H9 (cell line): ENCODE measurements around the gene IL1RAPL2. TPM values are rescaled to one million over a fixed set of nuclear protein-coding genes. Genes with fewer than 3 reads are reported as not detected.
A peak's percentile ranks its signal among the peaks of the same experiment; 100 is the strongest.

Experiments used
- DNase-seq: peaks from one replicate; pipeline ENCODE4 v3.0.0-alpha.2; 2017
- H2AFZ ChIP-seq: one replicate; pipeline ENCODE4 v1.6.1; 2013; ENCODE audit warnings: mild to moderate bottlenecking, low read length, control low read depth, moderate library complexity
- H2AK5ac ChIP-seq: 2 replicates; pipeline ENCODE4 v1.6.1; 2013; ENCODE audit warnings: low read length, control low read depth, mixed read lengths; ENCODE audit not compliant: insufficient read length
- H2BK120ac ChIP-seq: one replicate; pipeline ENCODE4 v1.6.1; 2013; ENCODE audit warnings: low read depth, mild to moderate bottlenecking, low read length, control low read depth, inconsistent platforms; ENCODE audit not compliant: poor library complexity, severe bottlenecking
- H2BK12ac ChIP-seq: 2 replicates; pipeline ENCODE4 v1.6.1; 2013; ENCODE audit warnings: low read length, control low read depth, mixed read lengths, low read depth; ENCODE audit not compliant: insufficient read length
- H2BK15ac ChIP-seq: 2 replicates; pipeline ENCODE4 v1.6.1; 2013; ENCODE audit warnings: low read depth, low read length, control low read depth
- H2BK20ac ChIP-seq: one replicate; pipeline ENCODE4 v1.6.1; 2013; ENCODE audit warnings: low read depth, mild to moderate bottlenecking, low read length, control low read depth, inconsistent platforms; ENCODE audit not compliant: poor library complexity, severe bottlenecking
- H2BK5ac ChIP-seq: 2 replicates; pipeline ENCODE4 v1.6.1; 2013; ENCODE audit warnings: low read length, control low read depth, mixed read lengths; ENCODE audit not compliant: insufficient read length
- H3K14ac ChIP-seq: 2 replicates; pipeline ENCODE4 v1.6.1; 2013; ENCODE audit warnings: low read length, control low read depth; ENCODE audit not compliant: insufficient read depth
- H3K18ac ChIP-seq: 2 replicates; pipeline ENCODE4 v1.6.1; 2013; ENCODE audit warnings: low read depth, mild to moderate bottlenecking, mixed read lengths, low read length, control low read depth; ENCODE audit not compliant: insufficient read length
- H3K23ac ChIP-seq: 2 replicates; pipeline ENCODE4 v1.6.1; 2013; ENCODE audit warnings: low read length, control low read depth, mixed read lengths, low read depth; ENCODE audit not compliant: insufficient read length
- H3K23me2 ChIP-seq: 2 replicates; pipeline ENCODE4 v1.6.1; 2013; ENCODE audit warnings: low read depth, mild to moderate bottlenecking, mixed read lengths, low read length, control low read depth; ENCODE audit not compliant: insufficient read length, poor library complexity, severe bottlenecking
- H3K27ac ChIP-seq: 2 replicates; pipeline ENCODE4 v1.5.1; 2013; ENCODE audit warnings: low read length, control low read depth, mixed read lengths, low read depth; ENCODE audit not compliant: insufficient read length
- H3K27me3 ChIP-seq: 2 replicates; pipeline ENCODE4 v1.6.1; 2013; ENCODE audit warnings: low read length, control low read depth, inconsistent platforms; ENCODE audit not compliant: insufficient read depth
- H3K4ac ChIP-seq: 2 replicates; pipeline ENCODE4 v1.6.1; 2013; ENCODE audit warnings: low read depth, mild to moderate bottlenecking, control low read depth, inconsistent platforms, low read length, moderate library complexity
- H3K4me1 ChIP-seq: 2 replicates; pipeline ENCODE4 v1.6.1; 2013; ENCODE audit warnings: low read length, control low read depth, inconsistent platforms; ENCODE audit not compliant: insufficient read depth
- H3K4me2 ChIP-seq: 2 replicates; pipeline ENCODE4 v1.6.1; 2013; ENCODE audit warnings: low read length, control low read depth, mixed read lengths; ENCODE audit not compliant: insufficient read length, insufficient read depth
- H3K56ac ChIP-seq: 2 replicates; pipeline ENCODE4 v1.6.1; 2013; ENCODE audit warnings: low read depth, mild to moderate bottlenecking, mixed read lengths, low read length, control low read depth; ENCODE audit not compliant: insufficient read length
- H3K79me1 ChIP-seq: 2 replicates; pipeline ENCODE4 v1.6.1; 2013; ENCODE audit warnings: low read depth, mild to moderate bottlenecking, moderate library complexity, low read length, control low read depth, inconsistent platforms; ENCODE audit not compliant: insufficient read depth, poor library complexity, severe bottlenecking
- H3K79me2 ChIP-seq: 2 replicates; pipeline ENCODE4 v1.6.1; 2013; ENCODE audit warnings: low read length, control low read depth, inconsistent platforms; ENCODE audit not compliant: insufficient read depth
- H3K9ac ChIP-seq: 2 replicates; pipeline ENCODE4 v1.6.1; 2013; ENCODE audit warnings: low read length, control low read depth, mixed read lengths; ENCODE audit not compliant: insufficient read length; ENCODE audit errors: extremely low read depth
- H3K9me3 ChIP-seq: one replicate; pipeline ENCODE4 v1.6.1; 2013; ENCODE audit warnings: low read depth, low read length, inconsistent platforms; ENCODE audit not compliant: control insufficient read depth
- H3T11ph ChIP-seq: one replicate; pipeline ENCODE4 v1.6.1; 2013; ENCODE audit warnings: mild to moderate bottlenecking, low read length, control low read depth, inconsistent platforms
- H4K20me1 ChIP-seq: one replicate; pipeline ENCODE4 v1.6.1; 2013; ENCODE audit not compliant: control insufficient read depth, insufficient read length, insufficient read depth
- H4K5ac ChIP-seq: 2 replicates; pipeline ENCODE4 v1.6.1; 2013; ENCODE audit warnings: low read depth, mild to moderate bottlenecking, mixed read lengths, low read length, control low read depth; ENCODE audit not compliant: insufficient read length
- H4K8ac ChIP-seq: replicated peaks from 2 replicates; pipeline ENCODE4 v1.6.1; 2013; ENCODE audit warnings: low read length, control low read depth, mixed read lengths, low read depth; ENCODE audit not compliant: insufficient read length
- H4K91ac ChIP-seq: 2 replicates; pipeline ENCODE4 v1.6.1; 2013; ENCODE audit warnings: low read depth, mild to moderate bottlenecking, moderate library complexity, mixed read lengths, low read length, control low read depth; ENCODE audit not compliant: insufficient read length
- H3K27ac Mint-ChIP-seq, 3 experiments: 2 replicates in 2 of 3; 3 replicates in 1 of 3; pipeline ENCODE4 v1.8.0; 2020 to 2021; ENCODE audit warnings: mixed read lengths in 3 of 3, mild to moderate bottlenecking in 1 of 3, moderate library complexity in 1 of 3
- H3K27me3 Mint-ChIP-seq: 2 replicates; pipeline ENCODE4 v1.8.0; 2021; ENCODE audit warnings: low read depth, mild to moderate bottlenecking, moderate library complexity, mixed read lengths
- H3K36me3 Mint-ChIP-seq, 3 experiments: 2 replicates in 2 of 3; 3 replicates in 1 of 3; pipeline ENCODE4 v1.8.0; 2020 to 2021; ENCODE audit warnings: low read depth in 3 of 3, mixed read lengths in 3 of 3; ENCODE audit not compliant: insufficient read depth in 1 of 3
- H3K4me1 Mint-ChIP-seq, 2 experiments: 2 replicates each; pipeline ENCODE4 v1.8.0; 2020; ENCODE audit warnings: mixed read lengths in 2 of 2
- H3K4me3 Mint-ChIP-seq, 2 experiments: 2 replicates in 1 of 2; 3 replicates in 1 of 2; pipeline ENCODE4 v1.8.0; 2020 to 2021; ENCODE audit warnings: mild to moderate bottlenecking in 2 of 2, mixed read lengths in 2 of 2, moderate library complexity in 1 of 2
- H3K9me3 Mint-ChIP-seq, 2 experiments: 2 replicates in 1 of 2; 3 replicates in 1 of 2; pipeline ENCODE4 v1.8.0; 2020; ENCODE audit warnings: mild to moderate bottlenecking in 2 of 2, mixed read lengths in 2 of 2, moderate library complexity in 1 of 2
- WGBS: extraction: QIAGEN DNeasy Blood & Tissue Kit; methylation state at CpG from one replicate; pipeline ENCODE4 v1.1.7; 2013; ENCODE audit warnings: missing lambda C conversion rate, low lambda C conversion rate, mixed read lengths; ENCODE audit not compliant: insufficient read length; ENCODE audit errors: extremely low coverage; 5-methylcytosine and 5-hydroxymethylcytosine counted together
- total RNA-seq: library from RNA; stranded (reverse); gene quantifications from 2 replicates; pipeline ENCODE4 v1.2.1, GENCODE V29; 2021
- TF ChIP-seq, protein P1 (sequence below): fragments of 200-600 bp; sonication (generic); conservative IDR thresholded peaks from 3 replicates; pipeline ENCODE4 v1.8.0; 2021; ENCODE audit warnings: antibody characterized with exemption, mild to moderate bottlenecking

The IL1RAPL2 gene
- total RNA-seq, 1 experiment from 2014 or later: not detected

DNA sequence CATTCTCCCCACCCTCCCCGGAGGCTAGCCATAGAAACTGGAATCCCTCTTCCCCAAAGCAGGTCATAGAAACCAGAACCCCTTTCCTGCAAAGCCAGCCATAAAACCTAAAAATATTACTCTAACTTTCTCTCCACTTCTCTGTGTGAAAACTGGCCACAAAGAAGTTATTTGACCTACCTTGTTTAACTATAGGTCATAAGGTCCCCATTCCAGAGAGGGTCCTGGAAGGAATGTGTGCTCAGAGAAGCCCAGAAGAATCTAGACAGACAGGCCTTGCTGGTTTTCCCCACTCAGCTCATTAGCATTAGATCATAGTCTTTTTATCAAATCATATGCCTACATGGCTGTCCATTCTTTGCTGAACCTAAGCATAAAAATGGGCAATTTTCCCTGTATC lies 707.3 kb downstream of the IL1RAPL2 start:
- H3K4me3 Mint-ChIP-seq: no peak overlapping the region
- H3K27me3 Mint-ChIP-seq: no peaks in the 10 kb centered on the region
- Histone ChIP-seq H4K20me1 (no peaks in the 10 kb centered on the region), H2BK12ac (no peak overlapping the region), H2BK5ac (no peak overlapping the region), H2AK5ac (no peak overlapping the region), H2BK20ac (no peak overlapping the region), H3K9ac (no peak overlapping the region), H3K23me2 (no peaks in the 10 kb centered on the region), H3K23ac (no peak overlapping the region), H3K14ac (no peak overlapping the region), H2AFZ (no peak overlapping the region), H3K27ac (no peak overlapping the region), H3K4me2 (no peak overlapping the region), H4K8ac (no peak overlapping the region), H3T11ph (no peak overlapping the region), H3K56ac (no peak overlapping the region), H3K79me1 (no peaks in the 10 kb centered on the region), H2BK120ac (no peak overlapping the region), H3K27me3 (no peaks in the 10 kb centered on the region), H3K4me1 (no peaks in the 10 kb centered on the region), H3K18ac (no peak overlapping the region), H3K79me2 (no peaks in the 10 kb centered on the region), H3K4ac (no peak overlapping the region), H4K5ac (no peak overlapping the region), H4K91ac (no peak overlapping the region), H2BK15ac (no peak overlapping the region), H3K9me3 (no peaks in the 10 kb centered on the region)
- peak overlapping the region in 1 of 3 experiments; percentile 89; a peak in 2 of 7 replicates for H3K27ac Mint-ChIP-seq
- TF ChIP-seq, protein P1, sequence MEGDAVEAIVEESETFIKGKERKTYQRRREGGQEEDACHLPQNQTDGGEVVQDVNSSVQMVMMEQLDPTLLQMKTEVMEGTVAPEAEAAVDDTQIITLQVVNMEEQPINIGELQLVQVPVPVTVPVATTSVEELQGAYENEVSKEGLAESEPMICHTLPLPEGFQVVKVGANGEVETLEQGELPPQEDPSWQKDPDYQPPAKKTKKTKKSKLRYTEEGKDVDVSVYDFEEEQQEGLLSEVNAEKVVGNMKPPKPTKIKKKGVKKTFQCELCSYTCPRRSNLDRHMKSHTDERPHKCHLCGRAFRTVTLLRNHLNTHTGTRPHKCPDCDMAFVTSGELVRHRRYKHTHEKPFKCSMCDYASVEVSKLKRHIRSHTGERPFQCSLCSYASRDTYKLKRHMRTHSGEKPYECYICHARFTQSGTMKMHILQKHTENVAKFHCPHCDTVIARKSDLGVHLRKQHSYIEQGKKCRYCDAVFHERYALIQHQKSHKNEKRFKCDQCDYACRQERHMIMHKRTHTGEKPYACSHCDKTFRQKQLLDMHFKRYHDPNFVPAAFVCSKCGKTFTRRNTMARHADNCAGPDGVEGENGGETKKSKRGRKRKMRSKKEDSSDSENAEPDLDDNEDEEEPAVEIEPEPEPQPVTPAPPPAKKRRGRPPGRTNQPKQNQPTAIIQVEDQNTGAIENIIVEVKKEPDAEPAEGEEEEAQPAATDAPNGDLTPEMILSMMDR: no peak
- no CpG with 5 or more reads among the region's 1 CpG for WGBS
- peaks cover 0 to 5% (median 0%) of the 10 kb centered on the region in 3 experiments; a peak in 3 of 7 replicates for H3K36me3 Mint-ChIP-seq
- no peak for DNase-seq
- H3K4me1 Mint-ChIP-seq: peaks cover 3 to 14% of the 10 kb centered on the region in 2 experiments; a peak in 2 of 4 replicates
- H3K9me3 Mint-ChIP-seq: peaks cover 0 to 22% of the 10 kb centered on the region in 2 experiments; a peak in 2 of 5 replicates
